Small intestine (tissue), 7 donors: ENCODE data around the gene CLIC3. TPM values are rescaled to one million over a fixed set of nuclear protein-coding genes. Genes with fewer than 3 reads are reported as not detected.

ENCODE experiments used
- DNase-seq, 2 donors: peaks; one replicate each; pipeline versions ENCODE4 v3.0.0 to v3.0.0-alpha.2; 2013
- FAIRE-seq: peaks from 2 replicates; lab custom pipeline; 2012; peaks lifted over from hg19 to GRCh38; lab: Jason Lieb, UNC
- H3K27ac ChIP-seq, 3 donors: one replicate each; pipeline ENCODE4 v1.5.1; 2013; ENCODE audit warnings: low read length in 2 of 3, mild to moderate bottlenecking in 2 of 3, control low read depth in 1 of 3, inconsistent platforms in 1 of 3, low read depth in 1 of 3, moderate library complexity in 1 of 3
- H3K27me3 ChIP-seq, 3 donors: one replicate each; pipeline ENCODE4 v1.6.1; 2013; ENCODE audit warnings: low read length in 3 of 3, inconsistent platforms in 1 of 3; ENCODE audit not compliant: control insufficient read depth in 3 of 3, insufficient read depth in 3 of 3
- H3K36me3 ChIP-seq, 3 donors: one replicate each; pipeline ENCODE4 v1.6.1; 2013; ENCODE audit warnings: low read length in 3 of 3, inconsistent platforms in 1 of 3, low read depth in 1 of 3, mild to moderate bottlenecking in 1 of 3, moderate library complexity in 1 of 3; ENCODE audit not compliant: control insufficient read depth in 3 of 3, insufficient read depth in 2 of 3
- H3K4me1 ChIP-seq, 3 donors: one replicate each; pipeline ENCODE4 v1.6.1; 2013; ENCODE audit warnings: low read length in 2 of 3, inconsistent platforms in 1 of 3, low read depth in 1 of 3, mild to moderate bottlenecking in 1 of 3, moderate library complexity in 1 of 3; ENCODE audit not compliant: control insufficient read depth in 3 of 3, insufficient read depth in 2 of 3
- H3K4me3 ChIP-seq, 3 donors: one replicate each; pipeline ENCODE4 v1.5.1; 2013; ENCODE audit warnings: low read length in 3 of 3, control low read depth in 1 of 3, inconsistent platforms in 1 of 3, low read depth in 1 of 3, mild to moderate bottlenecking in 1 of 3, moderate library complexity in 1 of 3
- H3K9me3 ChIP-seq, 2 donors: one replicate each; pipeline ENCODE4 v1.6.1; 2013; ENCODE audit warnings: low read depth in 1 of 2, low read length in 1 of 2; ENCODE audit not compliant: control insufficient read depth in 2 of 2, insufficient read depth in 1 of 2
- WGBS, 3 donors: extraction: QIAGEN DNeasy Blood & Tissue Kit; methylation state at CpG; one replicate each; pipeline ENCODE4 v1.1.7; 2013; 5-methylcytosine and 5-hydroxymethylcytosine counted together
- polyA plus RNA-seq, 4 donors: library from polyadenylated mRNA; stranded (reverse) in 3 of 4; unstranded in 1 of 4; fragments of 200-250 nt in 3 of 4; fragments of 120-200 nt in 1 of 4; gene quantifications; one replicate each; pipeline versions ENCODE4 v1.2.1 to v1.2.3, GENCODE V29; 2013
- donor health status: healthy with polysubstance abuse.
- donor health status: control.
- donor health status: control.
- donor health status: Bipolar disorder and iron deficiency.
- donor health status: healthy.

CLIC3 gene
- polyA plus RNA-seq, 4 donors: 0.81 to 6.2 (median 1.4) TPM; not detected in 1

DNA sequence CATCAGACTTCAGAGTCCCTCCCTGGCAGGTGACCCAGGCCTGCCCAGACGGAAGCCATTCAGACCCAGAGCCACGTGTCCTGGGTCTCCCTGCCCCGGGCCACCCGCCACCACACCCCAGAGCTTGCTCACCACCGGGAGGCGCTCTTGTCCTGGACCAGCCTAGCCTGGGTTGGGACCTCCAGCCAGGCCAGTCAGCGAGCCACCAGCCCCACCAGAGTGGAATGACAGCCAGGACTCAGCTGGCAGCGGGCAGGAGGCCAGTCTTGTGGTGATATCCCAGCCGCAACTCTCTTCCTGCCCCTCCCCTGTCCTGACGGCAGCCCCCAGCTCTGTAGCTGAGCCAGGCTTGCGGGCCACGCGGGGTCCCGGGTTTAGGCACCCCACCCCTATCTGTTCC lies 20.7 kb downstream of the CLIC3 start:
- DNase-seq (no peak), FAIRE-seq (no peak)
- WGBS, 3 donors: 33 to 53% (median 48%) methylated on average over 14 of the region's 14 CpGs

DNA sequence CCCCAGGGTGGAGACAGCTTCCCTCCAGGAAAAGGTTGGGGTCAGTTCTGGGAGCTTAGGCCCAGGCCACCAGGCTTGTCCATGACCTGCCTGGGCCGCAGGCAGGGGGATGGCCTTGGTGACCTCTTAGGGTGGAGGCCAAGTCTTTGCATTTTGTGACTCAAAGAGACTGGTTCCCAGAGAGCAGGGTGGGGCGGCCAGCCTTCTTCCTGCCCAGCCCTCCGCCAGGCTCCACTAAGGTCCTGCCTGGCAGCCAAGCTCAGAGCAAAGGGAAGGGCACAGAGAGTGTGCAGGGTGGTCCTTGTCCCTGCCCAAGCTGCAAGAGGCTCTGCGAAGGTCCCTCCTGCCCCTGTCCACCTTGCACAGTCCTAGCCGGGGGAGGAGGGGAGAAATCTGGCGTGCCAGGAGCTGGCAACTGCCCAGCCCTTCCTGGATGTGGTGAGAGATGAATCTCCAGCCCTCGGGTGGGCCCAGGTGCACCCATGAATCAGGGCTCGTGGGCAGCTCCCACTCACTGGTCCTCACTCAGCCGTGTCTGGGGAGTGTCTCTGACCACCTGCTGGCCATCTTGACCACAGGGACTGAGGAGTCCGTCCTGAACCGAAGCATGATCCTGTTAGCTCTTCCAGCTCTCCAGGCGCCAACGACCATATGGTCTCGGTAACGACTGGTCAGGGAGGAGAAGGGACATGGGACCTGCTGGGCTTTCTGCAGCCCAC lies 21.4 kb downstream of the CLIC3 start:
- FAIRE-seq (no peak), DNase-seq (no peak)
- H3K4me1 ChIP-seq: no peaks in the 10 kb centered on the region
- peaks cover 0 to 7% (median 0%) of the 10 kb centered on the region in 3 donors for H3K27me3 ChIP-seq
- H3K9me3 ChIP-seq: no peaks in the 10 kb centered on the region
- no peak overlapping the region for H3K4me3 ChIP-seq
- WGBS, 3 donors: 51 to 61% (median 59%) methylated on average over 15 of the region's 15 CpGs
- no peaks in the 10 kb centered on the region for H3K36me3 ChIP-seq
- peak overlapping the region in 1 of 3 donors; percentile 8 for H3K27ac ChIP-seq

More for the DNA sequence above, 20.7 kb downstream of the CLIC3 start:
- H3K9me3 ChIP-seq: no peaks in the 10 kb centered on the region
- no peaks in the 10 kb centered on the region for H3K36me3 ChIP-seq
- H3K27ac ChIP-seq: no peak overlapping the region
- H3K27me3 ChIP-seq: peaks cover 0 to 11% (median 0%) of the 10 kb centered on the region in 3 donors
- no peaks in the 10 kb centered on the region for H3K4me1 ChIP-seq
- H3K4me3 ChIP-seq: no peak overlapping the region

DNA sequence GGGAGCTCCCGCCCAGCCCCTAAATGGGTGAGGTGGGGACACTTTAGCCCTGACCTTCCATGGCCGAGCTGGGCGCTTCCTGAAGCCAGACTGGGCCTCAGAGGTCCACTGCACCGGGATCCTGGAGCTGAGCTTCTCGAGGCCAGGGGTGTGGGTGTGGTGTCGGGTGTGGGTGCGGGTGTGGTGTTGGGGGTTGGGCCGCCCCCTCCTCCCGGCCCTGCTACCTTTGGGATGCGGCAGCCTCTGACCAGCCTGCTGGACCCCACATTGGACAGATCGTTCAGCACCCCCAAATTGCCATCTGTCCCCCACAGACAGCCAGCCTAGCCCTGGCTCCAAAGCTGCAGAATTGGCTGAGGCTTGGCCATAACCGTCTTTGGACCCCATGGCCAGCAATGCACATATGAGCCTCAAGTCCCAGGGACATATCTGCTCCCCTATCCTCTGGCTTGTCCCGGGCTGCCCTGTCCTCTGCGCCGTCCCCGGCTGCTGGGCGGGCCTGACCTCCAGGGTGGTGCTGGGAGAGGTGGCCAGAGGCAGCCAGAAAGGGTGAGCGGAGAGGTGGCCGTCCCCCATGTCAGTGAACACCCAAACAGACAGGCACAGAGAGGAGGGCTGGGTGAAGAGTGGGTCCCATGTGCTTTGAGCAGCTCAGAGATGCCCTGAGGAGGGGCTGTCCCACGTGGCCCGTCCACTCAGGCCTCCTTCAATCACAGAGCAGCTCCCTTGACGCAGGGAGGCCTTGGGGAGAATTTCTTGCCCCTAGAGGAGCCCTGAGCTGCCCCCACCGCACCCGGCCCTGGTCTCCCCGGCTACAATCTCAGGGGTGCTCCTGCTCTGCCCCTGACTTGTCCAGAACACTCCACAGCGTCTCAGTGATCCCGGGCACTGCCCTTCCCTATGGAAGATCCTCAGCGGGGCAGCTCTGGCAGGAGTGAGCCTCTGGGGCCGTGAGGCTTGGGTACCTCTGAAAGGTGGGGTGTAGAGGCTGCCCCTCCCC lies 22.4 kb downstream of the CLIC3 start:
- FAIRE-seq (no peak), DNase-seq (no peak)
- Histone ChIP-seq H3K9me3 (no peaks in the 10 kb centered on the region), H3K36me3 (no peaks in the 10 kb centered on the region), H3K4me3 (no peak overlapping the region), H3K4me1 (no peaks in the 10 kb centered on the region), H3K27me3 (peaks cover 0 to 7% (median 0%) of the 10 kb centered on the region in 3 donors), H3K27ac (no peak overlapping the region)
- 69 to 83% (median 73%) methylated on average over 26 to 29 of the region's 29 CpGs for WGBS, 3 donors

DNA sequence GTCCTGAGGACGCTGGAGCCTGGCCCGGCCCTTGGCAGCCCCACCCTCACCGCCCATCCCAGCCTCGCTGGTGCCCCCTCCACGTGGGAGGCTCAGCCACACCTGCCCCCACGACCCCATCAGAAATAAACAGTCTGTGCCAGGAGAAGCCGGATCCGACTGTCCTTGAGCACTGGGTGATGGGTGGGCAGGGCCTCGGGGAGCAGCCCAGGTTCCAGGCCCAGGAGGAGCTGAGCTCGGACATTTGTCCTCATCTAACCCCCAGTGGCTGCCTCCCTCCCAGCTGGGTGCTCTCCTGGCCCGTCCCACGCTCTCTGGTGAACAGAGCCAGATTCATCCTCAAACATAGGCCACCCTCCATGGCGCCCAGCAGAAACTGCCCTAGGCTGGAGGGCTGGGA lies 23.6 kb downstream of the CLIC3 start:
- H3K36me3 ChIP-seq: no peaks in the 10 kb centered on the region
- DNase-seq (no peak), FAIRE-seq (no peak)
- no peak overlapping the region for H3K27ac ChIP-seq
- H3K4me1 ChIP-seq: no peaks in the 10 kb centered on the region
- WGBS, 3 donors: 39 to 63% (median 52%) methylated on average over 10 to 13 of the region's 13 CpGs
- peaks cover 0 to 3% (median 0%) of the 10 kb centered on the region in 3 donors for H3K27me3 ChIP-seq
- no peaks in the 10 kb centered on the region for H3K9me3 ChIP-seq
- H3K4me3 ChIP-seq: no peak overlapping the region

DNA sequence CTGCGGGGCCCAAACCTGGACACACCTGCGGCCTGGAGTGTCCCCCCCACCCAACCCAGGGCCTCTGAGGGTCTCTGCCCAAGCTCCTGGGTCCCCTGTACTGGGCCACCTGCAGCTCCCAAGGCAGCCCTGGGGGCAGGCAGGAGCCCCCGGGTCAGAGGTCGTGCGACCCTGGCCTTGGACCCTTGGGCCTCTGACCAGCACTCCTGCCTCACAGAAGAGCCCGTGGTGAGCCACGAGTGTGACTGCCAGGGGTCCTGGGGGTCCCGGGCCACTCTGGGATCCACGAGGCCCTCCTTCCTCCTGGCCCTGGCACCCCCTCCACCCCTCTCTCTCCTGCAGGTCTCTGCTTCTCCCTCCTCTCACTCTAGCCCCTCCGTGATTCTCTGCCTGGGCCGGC lies 24.0 kb downstream of the CLIC3 start:
- Histone ChIP-seq H3K27ac (no peak overlapping the region), H3K4me3 (no peak overlapping the region), H3K27me3 (no peaks in the 10 kb centered on the region), H3K36me3 (no peaks in the 10 kb centered on the region), H3K9me3 (no peaks in the 10 kb centered on the region), H3K4me1 (no peaks in the 10 kb centered on the region)
- no peak for DNase-seq
- WGBS, 3 donors: 68 to 86% (median 83%) methylated on average over 7 to 11 of the region's 11 CpGs
- FAIRE-seq: no peak

DNA sequence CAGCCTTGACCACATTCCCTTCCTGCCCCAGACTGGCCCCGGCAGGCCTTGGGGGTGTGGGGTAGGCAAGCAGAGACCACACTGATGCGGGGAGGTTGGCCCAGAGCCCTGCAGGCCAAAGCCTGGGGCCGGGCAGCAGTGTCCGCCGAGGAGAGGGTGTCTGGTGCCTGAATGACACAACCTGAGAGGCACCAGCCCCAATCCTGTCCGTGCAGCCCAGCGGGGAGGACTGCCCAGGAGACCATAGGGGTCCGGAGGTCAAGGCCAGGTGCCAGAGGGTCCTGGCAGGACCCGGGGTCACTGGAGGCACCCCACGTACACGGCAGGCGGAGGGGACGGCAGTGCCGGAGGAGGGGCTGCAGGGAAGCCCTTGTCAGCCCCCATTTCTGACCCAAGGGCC lies 24.6 kb downstream of the CLIC3 start:
- Histone ChIP-seq H3K27me3 (no peaks in the 10 kb centered on the region), H3K4me3 (no peak overlapping the region), H3K9me3 (no peaks in the 10 kb centered on the region), H3K36me3 (no peaks in the 10 kb centered on the region), H3K27ac (no peak overlapping the region), H3K4me1 (no peaks in the 10 kb centered on the region)
- WGBS, 3 donors: 76 to 80% (median 79%) methylated on average over 14 of the region's 14 CpGs
- no peak for FAIRE-seq
- DNase-seq: no peak

DNA sequence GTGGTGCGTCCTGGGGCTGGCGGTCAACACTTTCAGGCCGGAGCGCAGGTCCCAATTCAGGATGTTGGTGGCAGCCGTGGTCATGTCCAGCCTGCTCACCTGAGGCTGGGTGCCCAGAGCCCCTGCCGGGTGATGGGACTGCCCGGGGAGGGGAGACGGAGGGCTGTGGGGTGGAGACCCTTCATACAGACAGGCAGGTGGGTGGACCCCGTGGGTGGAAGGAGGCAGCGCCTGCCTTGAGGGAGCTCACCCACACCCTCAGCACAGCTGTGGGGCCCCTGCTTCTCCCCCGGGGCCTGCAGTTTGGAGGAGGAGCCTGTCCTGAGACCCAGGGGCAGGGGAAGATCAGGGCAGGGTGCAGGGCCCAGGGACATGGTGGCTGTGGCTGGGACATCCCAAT lies 26.0 kb downstream of the CLIC3 start:
- peaks cover 0 to 9% (median 0%) of the 10 kb centered on the region in 3 donors for H3K27me3 ChIP-seq
- H3K9me3 ChIP-seq: no peaks in the 10 kb centered on the region
- H3K4me1 ChIP-seq: peaks cover 0 to 4% (median 0%) of the 10 kb centered on the region in 3 donors
- H3K4me3 ChIP-seq: no peak overlapping the region
- H3K27ac ChIP-seq: no peak overlapping the region
- H3K36me3 ChIP-seq: no peaks in the 10 kb centered on the region
- WGBS, 3 donors: 78 to 82% (median 79%) methylated on average over 8 to 11 of the region's 11 CpGs
- FAIRE-seq (no peak), DNase-seq (no peak)

DNA sequence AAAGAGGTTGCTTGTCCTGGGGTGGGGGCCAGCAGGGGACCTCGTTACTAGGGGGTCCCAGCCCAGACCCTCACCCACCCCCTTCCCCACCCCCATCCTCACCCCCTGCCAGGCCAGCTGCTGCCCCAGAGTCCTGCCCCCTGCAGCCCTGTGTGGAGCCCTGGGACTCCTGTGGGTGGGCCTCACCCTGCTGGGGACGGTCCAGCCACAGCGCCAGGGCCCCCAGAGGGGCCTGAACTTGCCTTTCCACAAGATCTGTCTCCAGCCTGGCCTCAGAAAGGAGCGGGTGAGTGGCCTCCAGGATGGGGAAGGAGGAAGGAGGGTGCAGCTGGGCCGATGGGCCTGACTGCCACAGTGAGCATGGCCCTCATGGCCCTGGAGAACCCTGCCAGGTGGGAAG lies 26.6 kb downstream of the CLIC3 start:
- no peak for DNase-seq
- no peak overlapping the region for H3K4me3 ChIP-seq
- whole genome bisulfite sequencing, 3 donors: 53 to 80% (median 57%) methylated on average over 4 to 5 of the region's 5 CpGs
- no peak for FAIRE-seq
- H3K9me3 ChIP-seq: no peaks in the 10 kb centered on the region
- H3K36me3 ChIP-seq: no peaks in the 10 kb centered on the region
- H3K27me3 ChIP-seq: peaks cover 0 to 9% (median 0%) of the 10 kb centered on the region in 3 donors
- H3K4me1 ChIP-seq: peaks cover 0 to 6% (median 0%) of the 10 kb centered on the region in 3 donors
- H3K27ac ChIP-seq: no peak overlapping the region
